SKM-1 (cell line): ENCODE measurements around the gene FGF11.

Source experiments
- DNase-seq: peaks from one replicate; lab custom pipeline; 2025; ENCODE audit not compliant: unreplicated experiment; lab: John Stamatoyannopoulos, UW

Gene FGF11

DNA sequence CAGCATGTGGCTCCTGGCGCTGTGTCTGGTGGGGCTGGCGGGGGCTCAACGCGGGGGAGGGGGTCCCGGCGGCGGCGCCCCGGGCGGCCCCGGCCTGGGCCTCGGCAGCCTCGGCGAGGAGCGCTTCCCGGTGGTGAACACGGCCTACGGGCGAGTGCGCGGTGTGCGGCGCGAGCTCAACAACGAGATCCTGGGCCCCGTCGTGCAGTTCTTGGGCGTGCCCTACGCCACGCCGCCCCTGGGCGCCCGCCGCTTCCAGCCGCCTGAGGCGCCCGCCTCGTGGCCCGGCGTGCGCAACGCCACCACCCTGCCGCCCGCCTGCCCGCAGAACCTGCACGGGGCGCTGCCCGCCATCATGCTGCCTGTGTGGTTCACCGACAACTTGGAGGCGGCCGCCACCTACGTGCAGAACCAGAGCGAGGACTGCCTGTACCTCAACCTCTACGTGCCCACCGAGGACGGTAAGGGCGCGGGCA lies 31.0 kb upstream of the FGF11 start:
- DNase-seq: no peak

- no peak for DNase-seq
These were observed 30.4 kb upstream of the FGF11 start for GRCh38 chr17:7408863-7409262.

DNA sequence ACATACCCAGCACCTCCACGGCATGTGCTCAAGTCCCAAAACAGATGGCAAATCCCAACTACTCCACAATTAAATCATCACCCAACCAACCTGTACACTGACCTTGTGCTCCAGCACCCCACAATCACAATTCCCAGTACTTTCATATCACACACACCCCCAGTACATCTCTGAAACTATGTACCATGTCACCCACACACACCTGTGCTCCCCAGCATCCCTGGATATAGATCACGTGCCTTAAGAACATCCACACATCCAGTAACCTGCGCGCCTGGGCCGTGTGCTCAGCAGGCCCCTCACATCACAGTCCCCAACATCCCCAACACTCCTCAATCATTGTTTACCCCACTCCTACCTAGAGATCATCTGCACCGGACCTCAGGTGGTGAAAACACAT lies 29.6 kb upstream of the FGF11 start:
- DNase-seq: no peak

- no peak for DNase-seq
These were observed 28.5 kb upstream of the FGF11 start for GRCh38 chr17:7410634-7411426.

DNA sequence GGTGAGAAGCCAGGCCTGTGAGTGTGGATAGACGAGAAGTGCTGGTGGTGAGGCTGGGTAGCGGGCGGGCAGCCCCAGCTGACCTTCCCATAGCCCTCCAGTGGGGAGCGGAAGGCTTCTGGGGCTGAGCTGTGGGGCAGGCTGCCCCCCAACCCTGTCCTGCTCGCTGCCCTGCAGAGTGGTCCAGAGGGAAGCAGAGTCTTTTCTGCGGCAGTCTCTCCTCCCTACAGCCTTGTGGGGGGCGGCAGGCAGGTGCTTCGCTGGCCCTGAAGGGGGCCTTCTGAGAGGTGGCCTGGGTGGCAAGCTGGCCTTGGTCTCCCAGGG lies 27.9 kb upstream of the FGF11 start:
- DNase-seq: no peak

- DNase-seq: no peak
These were observed 25.8 kb upstream of the FGF11 start for GRCh38 chr17:7413346-7413985.

DNA sequence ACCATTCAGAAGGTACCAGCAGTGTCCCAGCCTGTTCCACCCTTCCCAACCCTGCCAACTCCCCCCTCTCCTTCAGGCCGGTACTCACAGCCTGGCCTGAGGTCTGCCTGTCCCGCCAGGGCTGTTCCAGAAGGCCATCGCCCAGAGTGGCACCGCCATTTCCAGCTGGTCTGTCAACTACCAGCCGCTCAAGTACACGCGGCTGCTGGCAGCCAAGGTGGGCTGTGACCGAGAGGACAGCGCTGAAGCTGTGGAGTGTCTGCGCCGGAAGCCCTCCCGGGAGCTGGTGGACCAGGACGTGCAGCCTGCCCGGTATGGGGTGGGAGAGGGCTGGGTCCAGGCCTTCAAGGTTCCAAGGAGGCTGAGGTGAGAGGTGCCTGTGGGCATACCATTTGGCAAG lies 24.5 kb upstream of the FGF11 start:
- DNase-seq: no peak

- no peak for DNase-seq
These were observed 23.5 kb upstream of the FGF11 start for GRCh38 chr17:7415784-7416183.

- DNase-seq: no peak
These were observed 23.0 kb upstream of the FGF11 start for GRCh38 chr17:7416323-7416722.

DNA sequence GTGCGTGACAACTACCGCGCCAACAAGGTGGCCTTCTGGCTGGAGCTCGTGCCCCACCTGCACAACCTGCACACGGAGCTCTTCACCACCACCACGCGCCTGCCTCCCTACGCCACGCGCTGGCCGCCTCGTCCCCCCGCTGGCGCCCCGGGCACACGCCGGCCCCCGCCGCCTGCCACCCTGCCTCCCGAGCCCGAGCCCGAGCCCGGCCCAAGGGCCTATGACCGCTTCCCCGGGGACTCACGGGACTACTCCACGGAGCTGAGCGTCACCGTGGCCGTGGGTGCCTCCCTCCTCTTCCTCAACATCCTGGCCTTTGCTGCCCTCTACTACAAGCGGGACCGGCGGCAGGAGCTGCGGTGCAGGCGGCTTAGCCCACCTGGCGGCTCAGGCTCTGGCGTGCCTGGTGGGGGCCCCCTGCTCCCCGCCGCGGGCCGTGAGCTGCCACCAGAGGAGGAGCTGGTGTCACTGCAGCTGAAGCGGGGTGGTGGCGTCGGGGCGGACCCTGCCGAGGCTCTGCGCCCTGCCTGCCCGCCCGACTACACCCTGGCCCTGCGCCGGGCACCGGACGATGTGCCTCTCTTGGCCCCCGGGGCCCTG lies 22.2 kb upstream of the FGF11 start:
- no peak for DNase-seq

- no peak for DNase-seq
These were observed 20.7 kb upstream of the FGF11 start for GRCh38 chr17:7418472-7419152.

DNA sequence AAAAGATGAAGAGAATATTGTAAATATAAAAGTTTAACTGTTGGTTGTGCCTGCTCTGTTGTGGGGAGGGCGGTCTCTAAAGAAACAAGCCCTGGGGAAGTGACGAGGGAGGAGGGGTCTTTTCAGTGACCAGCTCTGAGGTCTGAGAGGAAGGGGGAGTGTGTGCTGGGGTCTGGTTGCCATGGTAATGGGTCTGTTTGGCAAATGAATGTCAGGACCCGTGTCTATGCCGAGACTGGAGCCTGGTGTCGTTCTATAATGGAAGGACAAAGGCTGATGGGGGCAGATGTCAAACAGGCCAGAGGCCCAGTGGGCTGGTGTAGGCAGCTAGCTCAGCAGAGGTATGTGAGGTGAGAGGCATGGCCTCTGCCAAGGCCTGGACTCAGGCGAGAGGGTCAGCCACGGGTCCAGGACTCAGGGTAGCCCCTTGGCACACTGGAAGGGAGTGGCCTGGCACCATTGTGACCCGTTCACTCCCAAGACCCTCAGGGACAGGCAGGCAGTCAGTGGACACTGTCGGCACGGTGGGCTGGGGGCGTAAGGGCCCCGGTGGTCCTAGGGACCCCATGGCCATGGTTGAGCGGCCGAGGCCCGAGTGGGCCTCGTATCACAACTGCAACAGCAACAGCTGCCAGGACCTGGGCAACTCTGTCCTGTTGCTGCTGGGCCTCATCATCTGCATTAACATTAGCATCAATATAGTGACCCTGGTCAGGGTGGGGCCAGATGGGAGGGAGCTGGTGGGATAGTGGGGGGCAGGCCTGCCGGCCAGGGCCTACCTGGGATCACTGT lies 19.3 kb upstream of the FGF11 start, which contains the start of gene SPEM1:
Gene SPEM1, plus strand, starts transcription at position 506 of the 792 bp plus-strand sequence. Its CDS starts 61 bp downstream, at position 567.
- no peak for DNase-seq

DNA sequence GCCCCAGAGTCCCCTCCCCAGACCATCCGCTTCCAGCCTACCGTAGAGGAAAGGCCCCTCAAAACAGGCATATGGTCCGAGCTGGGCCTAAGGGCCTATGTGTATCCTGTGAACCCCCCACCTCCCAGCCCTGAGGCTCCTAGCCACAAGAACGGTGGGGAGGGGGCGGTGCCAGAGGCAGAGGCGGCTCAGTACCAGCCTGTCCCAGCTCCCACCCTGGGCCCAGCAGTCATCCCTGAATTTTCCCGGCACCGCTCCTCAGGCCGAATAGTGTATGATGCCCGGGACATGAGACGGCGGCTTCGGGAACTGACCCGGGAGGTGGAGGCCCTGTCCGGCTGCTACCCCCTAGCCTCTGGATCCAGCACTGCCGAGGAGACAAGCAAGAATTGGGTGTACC lies 18.1 kb upstream of the FGF11 start:
- no peak for DNase-seq

- DNase-seq: no peak
These were observed 15.6 kb upstream of the FGF11 start for GRCh38 chr17:7423679-7424078.

DNA sequence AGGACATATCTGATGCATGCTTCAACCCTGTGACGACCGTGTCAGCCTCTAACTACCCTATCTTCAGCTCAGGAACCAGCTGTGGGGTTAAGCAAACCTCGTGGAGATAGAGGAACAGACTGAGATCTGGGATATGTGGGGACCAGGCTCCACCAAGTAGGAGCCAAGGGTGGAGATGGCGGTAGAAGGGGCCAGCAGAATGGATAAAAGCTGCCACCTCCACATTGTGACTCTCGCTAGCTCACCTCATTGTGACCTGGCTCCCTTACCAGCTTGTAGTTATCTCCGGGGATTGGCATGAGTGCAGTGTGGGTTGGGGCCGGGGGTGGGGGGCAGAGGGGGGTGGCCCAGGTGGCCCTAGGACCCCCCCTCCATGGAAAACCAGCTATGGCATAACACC lies 14.0 kb upstream of the FGF11 start, which contains the start of gene SPEM2:
Gene SPEM2, plus strand, starts transcription at position 301 of the 400 bp plus-strand sequence. Its CDS starts 73 bp downstream, at position 374.
- no peak for DNase-seq

GRCh38 chr17:7425756-7426155 lies 13.6 kb upstream of the FGF11 start:
- DNase-seq: no peak

DNA sequence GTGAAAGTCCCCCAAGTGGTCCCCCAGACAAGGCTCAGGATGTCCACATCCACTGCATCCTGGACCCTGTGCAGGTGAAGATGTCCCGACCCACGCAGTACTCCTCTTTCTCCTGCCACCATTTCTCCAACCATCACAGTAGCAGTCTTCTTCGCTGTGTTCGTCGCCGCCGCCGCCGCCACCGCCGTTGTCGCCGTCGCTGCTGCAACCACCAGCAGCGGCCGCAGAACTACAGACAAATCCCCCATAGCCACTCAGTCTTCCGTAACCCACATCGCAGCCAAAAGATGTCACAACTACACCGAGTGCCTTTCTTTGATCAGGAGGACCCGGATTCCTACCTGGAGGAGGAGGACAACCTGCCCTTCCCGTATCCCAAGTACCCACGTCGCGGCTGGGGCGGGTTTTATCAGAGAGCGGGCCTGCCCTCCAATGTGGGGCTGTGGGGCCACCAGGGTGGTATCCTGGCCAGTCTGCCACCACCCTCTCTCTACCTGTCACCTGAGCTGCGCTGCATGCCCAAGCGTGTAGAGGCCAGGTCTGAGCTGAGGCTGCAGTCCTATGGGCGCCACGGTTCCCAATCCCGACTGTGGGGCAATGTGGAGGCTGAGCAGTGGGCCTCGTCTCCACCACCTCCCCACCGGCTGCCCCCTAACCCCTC lies 13.0 kb upstream of the FGF11 start:
- no peak for DNase-seq

GRCh38 chr17:7426896-7427489 lies 12.3 kb upstream of the FGF11 start:
- DNase-seq: no peak

DNA sequence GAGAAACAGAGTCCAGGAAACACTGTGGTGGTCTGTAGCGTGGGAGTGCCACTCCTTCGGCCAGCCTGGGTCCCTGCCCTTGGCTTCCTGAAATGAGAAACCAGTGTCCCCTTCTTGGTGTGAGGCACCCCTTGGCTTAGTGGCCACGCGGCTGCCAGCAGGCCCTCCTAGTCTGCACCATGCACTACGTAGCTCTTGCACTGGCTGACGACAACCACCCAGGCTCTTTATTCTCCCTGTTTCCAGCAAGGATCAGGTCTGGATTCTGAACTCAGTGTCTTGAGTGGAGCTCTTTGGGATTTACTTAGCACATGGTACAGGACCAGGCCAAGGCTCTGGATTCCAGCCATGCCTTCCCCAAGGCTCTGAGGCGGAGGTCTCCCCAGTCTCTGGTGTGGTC lies 11.8 kb upstream of the FGF11 start:
- no peak for DNase-seq

DNA sequence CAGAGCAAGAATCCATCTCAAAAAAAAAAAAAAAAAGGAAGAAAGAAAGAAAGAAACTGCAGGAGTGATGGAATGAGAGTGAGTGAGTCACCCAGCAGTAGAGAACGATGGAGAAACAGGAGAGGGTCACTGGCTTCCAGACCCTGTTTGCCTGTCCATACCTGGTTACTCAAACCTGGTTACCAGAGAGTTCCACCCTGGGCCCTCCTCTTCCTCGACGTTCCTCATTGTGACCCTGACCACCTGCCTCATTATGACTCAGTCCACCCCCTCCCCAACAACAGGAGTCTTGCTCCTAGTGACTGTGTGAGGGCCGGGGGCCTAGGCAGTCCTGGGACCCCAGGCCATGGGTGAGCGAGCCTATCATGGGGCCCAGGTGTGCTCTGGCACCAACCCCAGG lies 10.8 kb upstream of the FGF11 start, which contains the start of gene SPEM3:
Gene SPEM3, plus strand, starts transcription at position 301 of the 400 bp plus-strand sequence. Its CDS starts 46 bp downstream, at position 347.
- DNase-seq: no peak
